NCI-H774 (cell line): ENCODE measurements around the gene TMEM270.
"Not testable (repeated sequence)": the region's sequence is repeated elsewhere in the genome, so short reads cannot be mapped to it uniquely, and the experiment has no call there.

Source experiments
- DNase-seq: peaks from one replicate; lab custom pipeline; 2025; lab: John Stamatoyannopoulos, UW

Gene TMEM270

GRCh38 chr7:73832806-73833205 is 28.2 kb upstream of the TMEM270 start:
- no peak for DNase-seq

- no peak for DNase-seq
These were observed 27.6 kb upstream of the TMEM270 start for GRCh38 chr7:73833251-73833919.

DNA sequence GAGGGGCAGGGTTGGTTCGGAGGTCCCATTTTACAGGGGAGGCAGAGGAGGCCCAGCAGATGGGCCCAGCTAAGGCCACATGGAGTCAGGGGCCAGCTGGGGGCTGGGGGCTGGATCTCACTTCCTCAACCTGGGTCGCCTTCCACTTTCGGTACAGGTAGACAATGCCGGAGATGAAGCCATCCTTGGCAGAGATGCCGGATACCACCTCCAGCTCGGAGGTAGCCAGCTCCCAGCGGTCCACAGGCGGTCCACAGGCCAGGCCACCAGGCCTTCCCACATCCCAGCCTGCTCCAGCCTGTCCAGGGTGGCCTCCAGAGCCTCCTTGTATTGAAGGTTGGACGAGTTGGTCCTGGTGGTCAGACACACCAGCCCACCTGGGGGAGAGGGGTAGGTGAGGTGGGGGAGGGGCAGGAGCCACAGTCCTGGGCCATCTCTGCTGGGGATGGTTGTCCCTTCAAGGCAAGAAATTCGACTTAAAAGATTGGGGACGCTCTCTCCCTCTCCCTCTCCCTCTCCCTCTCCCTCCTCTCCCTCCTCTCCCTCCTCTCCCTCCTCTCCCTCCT is 26.2 kb upstream of the TMEM270 start:
- DNase-seq, result no peak

DNA sequence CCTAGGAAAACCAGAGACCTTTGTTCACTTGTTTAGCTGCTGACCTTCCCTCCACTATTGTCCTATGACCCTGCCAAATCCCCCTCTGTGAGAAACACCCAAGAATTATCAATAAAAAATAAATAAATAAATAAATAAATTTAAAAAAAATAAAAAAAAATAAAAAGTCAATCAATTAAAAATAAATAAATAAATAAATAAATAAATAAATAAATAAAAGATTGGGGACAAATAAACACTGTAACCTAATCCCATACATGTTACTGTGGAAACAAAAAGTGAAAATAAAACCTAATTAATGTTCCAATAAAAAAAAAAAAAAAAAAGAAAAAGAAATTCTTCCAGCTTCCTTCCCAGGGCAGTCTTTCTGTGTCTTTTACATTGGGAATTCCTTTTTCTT is 23.8 kb upstream of the TMEM270 start:
- not testable (repeated sequence) for DNase-seq

DNA sequence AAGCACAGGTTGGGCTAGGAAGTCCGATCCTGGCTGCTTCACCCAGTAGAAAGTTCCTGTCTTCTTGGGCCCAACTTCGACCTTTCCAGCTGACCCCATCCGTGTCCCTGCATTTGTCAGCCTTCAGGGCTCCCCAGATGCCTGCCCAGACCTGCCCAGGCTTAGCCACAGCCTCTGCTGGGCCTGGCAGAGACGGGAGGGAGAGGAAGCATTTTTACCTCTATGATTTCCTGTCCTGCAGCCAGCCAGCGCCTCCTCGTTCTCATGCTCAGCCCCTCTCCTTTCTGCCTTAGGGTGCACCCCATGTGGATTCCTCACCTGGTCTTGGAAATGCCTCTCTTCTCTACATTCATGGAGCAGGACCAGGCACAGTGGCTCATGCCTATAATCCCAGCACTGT is 22.3 kb upstream of the TMEM270 start:
- no peak for DNase-seq

GRCh38 chr7:73839290-73839689 is 21.7 kb upstream of the TMEM270 start:
- no peak for DNase-seq

DNA sequence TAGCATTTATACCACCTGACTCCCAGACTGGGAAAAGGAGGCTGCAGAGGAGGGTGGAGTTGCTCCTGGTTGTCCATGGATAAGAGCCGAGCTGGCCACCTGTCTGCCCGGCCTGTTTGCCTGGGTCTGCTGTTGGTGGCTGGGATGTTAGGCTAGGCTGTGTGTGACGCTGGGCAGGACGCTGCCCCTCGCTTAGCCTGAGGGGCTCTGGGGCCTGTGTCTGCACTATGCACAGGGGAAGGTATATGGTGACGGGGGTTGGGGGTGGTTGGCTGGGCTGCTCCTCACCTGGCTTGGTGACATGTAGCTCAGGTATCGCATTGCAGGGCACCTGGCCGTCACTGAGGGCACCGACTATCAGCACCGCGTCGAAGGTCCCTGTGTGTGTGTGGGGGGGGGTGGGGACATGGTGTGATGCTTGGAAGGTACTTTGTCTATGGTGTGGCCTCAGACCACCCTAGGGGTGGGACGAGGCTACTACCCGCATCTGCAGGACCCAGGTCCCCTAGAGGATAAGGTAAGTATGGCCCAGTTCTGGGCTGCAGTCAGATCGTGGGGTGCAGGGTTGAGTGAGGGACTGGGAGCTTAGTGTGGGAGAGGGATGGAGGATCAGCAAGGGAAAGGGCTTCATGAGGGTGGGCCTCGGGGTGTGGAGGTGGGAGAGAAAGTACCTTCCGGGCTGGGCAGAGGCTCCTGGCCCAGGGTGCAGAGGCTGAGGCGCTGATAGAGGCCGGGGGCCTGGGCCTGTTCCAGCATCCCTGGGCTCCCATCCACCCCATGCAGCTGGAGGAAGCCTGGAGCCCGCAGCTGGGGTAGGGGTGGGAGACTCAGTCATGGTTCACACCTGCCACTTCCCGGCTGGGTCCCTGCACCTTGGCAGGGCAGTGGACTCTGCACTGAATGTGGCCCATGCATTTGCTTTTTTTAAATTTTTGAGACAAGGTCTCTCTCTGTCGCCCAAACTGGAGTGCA is 20.9 kb upstream of the TMEM270 start:
- DNase-seq, result no peak

DNA sequence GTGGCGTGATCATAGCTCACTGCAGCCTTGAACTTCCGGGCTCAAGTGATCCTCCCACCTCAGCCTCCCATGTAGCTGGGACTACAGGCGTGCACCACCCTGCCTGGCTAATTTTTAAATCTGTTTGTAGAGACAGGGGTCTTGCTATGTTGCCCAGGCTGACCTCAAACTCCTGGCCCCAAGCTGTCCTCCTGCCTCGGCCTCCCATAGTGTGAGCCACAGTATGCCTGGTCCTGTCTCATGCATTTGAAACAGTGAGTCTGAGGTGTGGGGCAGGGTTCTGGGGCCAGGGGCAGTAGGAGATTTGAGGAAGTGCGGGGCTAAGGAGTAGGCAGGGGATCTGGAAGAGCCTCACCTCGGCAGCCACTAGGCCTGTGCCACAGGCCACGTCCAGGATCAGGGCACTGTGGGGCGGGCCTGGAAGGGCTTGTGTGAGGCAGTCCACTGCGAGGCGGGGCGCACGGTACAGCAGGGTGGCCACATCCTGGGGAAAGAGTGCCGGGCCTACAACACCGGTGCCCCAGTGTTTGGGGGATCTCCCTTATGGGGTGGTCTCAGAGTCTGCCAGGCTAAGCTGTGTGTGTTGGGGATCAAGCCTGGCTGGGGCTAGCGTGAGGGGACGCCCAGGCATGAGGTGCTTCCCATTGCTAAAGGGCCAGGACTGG is 20.1 kb upstream of the TMEM270 start:
- no peak for DNase-seq

GRCh38 chr7:73841689-73842066 is 19.3 kb upstream of the TMEM270 start:
- DNase-seq, result no peak

- DNase-seq, result peak; percentile 91
These were observed 18.6 kb upstream of the TMEM270 start, which contains the start of gene METTL27 for GRCh38 chr7:73842067-73842976. Gene METTL27, minus strand, starts transcription at chr7:73842516. Its CDS starts 376 bp downstream, at chr7:73842140.

DNA sequence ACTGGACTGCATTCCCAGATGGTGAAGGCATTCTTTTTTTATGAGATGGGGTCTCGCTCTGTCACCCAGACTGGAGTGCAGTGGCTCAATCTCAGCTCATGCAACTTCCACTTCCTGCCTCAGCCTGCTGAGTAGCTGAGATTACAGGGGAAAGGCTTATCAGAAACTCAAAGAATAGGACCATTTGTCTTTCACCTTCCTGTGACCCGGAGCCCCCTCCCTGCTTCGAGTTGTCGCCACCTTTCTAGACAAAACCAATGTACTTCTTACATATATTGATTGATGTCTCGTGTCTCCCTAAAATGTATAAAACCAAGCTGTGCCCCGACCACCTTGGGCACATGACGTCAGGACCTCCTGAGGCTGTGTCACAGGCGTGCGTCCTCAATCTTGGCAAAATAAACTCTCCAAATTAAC is 16.8 kb upstream of the TMEM270 start:
- DNase-seq, result no peak

GRCh38 chr7:73844848-73845460 is 16.0 kb upstream of the TMEM270 start:
- no peak for DNase-seq

DNA sequence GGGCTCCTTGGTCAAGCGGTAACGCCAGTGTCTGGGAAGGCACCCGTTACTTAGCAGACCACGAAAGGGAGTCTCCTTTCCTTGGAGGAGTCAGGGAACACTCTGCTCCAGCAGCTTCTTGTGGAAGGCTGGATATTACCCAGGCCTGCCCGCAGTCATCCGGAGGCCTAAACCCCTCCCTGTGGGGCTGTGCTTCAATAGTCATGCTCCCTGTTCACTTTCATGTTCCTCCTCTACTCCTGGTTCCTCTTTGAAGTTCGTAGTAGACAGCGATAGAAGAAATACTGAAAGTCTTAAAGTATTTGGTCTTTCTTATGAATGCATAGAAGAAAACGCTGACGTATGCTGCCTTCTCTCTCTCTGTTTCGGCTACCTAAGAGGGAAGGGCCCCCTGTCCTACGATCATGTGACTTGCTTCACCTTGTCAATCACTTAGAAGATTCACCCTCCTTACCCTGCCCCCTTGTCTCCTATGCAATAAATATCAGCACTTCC is 15.2 kb upstream of the TMEM270 start:
- DNase-seq, result not testable (repeated sequence)

- no peak for DNase-seq
These were observed 12.8 kb upstream of the TMEM270 start for GRCh38 chr7:73847941-73848723.

DNA sequence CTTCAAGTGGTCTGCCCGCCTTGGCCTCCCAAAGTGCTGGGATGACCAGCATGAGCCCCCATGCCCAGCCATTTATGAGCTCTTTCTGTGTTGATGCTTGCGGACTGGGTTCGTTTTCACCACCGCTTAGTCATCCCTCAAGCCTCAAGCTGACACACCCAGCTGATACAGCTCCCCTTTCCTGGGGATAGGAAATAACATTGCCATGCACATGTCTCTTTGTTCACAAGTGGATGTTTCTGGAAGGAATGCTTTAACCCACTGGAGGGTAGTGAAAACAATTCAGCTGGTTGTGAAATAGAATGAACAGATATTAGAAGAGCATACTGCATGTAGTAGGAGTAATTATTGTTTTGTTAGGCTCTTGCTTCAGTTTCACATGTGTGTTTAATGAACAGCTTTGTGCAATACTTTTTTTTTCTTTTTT is 10.2 kb upstream of the TMEM270 start:
- no peak for DNase-seq

- DNase-seq, result no peak
These were observed 9.3 kb upstream of the TMEM270 start for GRCh38 chr7:73851410-73852338.

- no peak for DNase-seq
These were observed 8.5 kb upstream of the TMEM270 start for GRCh38 chr7:73852500-73852899.

- DNase-seq, result no peak
These were observed 4.0 kb upstream of the TMEM270 start for GRCh38 chr7:73856941-73857340.

DNA sequence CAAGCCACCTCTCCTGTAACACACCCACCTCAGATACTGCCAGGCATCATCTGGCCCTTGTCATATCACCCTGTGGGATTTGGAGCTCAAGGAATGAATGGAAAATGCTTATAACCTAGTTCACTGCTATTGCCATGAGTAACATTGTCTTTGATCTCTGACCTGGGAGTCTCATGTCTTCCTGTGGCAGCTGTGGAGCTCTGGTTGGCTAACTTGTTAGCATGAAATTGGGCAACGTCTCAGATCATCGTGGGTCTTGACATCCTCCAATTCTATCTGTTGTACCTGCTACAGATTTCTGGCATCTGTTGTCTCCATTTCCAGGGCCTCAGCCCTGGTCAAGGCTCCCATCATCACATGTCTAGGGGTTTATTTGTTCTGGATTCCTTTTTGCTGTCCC is 2.2 kb upstream of the TMEM270 start:
- no peak for DNase-seq
